ENCODE results near the gene HTRA1. TPM values are rescaled to one million over a fixed set of nuclear protein-coding genes. Genes with fewer than 3 reads are reported as not detected.

Gene HTRA1
- total RNA-seq, 1 donor from 2014 or later = not detected

- DNase-seq (no peak), ATAC-seq (ENCODE audit: low read depth) (no peak)
- ChIA-PET POLR2A (interaction anchor here (1.3 kb wide), 1 partner anchor 52 kb away, joined by 3 read pairs; the partner anchor contains the start of gene PLEKHA1), CTCF (no interaction called here)
- TF ChIP-seq CTCF (IDR thresholded peaks at IDR 0.05) = no peak
- Mint-ChIP-seq H3K27me3 (no peaks in the 10 kb centered on the region), H3K36me3 (ENCODE audit: low read depth) (peaks cover 50% of the 10 kb centered on the region), H3K4me3 (peak overlapping the region; percentile 17), H3K27ac (peak overlapping the region; percentile 46), H3K9me3 (no peaks in the 10 kb centered on the region), H3K4me1 (peaks cover 55% of the 10 kb centered on the region)
- intact Hi-C loops (cut with micrococcal nuclease) = no loop called here
Measured at GRCh38 chr10:122426829-122427228, 34.5 kb upstream of the HTRA1 start.

- Mint-ChIP-seq H3K4me3 (peak overlapping the region; percentile 17), H3K36me3 (ENCODE audit: low read depth) (peaks cover 49% of the 10 kb centered on the region), H3K9me3 (no peaks in the 10 kb centered on the region), H3K27ac (peak overlapping the region; percentile 46), H3K27me3 (no peaks in the 10 kb centered on the region), H3K4me1 (peaks cover 50% of the 10 kb centered on the region)
- ChIA-PET POLR2A (interaction anchor here (1.3 kb wide), 1 partner anchor 53 kb away, joined by 3 read pairs; the partner anchor contains the start of gene PLEKHA1), CTCF (no interaction called here)
- ATAC-seq (ENCODE audit: low read depth) (peak; percentile 25), DNase-seq (no peak)
- intact Hi-C loops (cut with micrococcal nuclease) = no loop called here
- TF ChIP-seq CTCF (IDR thresholded peaks at IDR 0.05) = no peak
Measured at GRCh38 chr10:122427280-122427679, 34.1 kb upstream of the HTRA1 start.

GRCh38 chr10:122435212-122435827 is 26.0 kb upstream of the HTRA1 start:
- ChIA-PET CTCF (interaction anchor here (0.8 to 4.3 kb wide), 20 partner anchors 14 to 167 kb away, joined by 3 to 89 read pairs (median 5); partner anchors contain the start of gene PLEKHA1), POLR2A (interaction anchor here (1.2 kb wide), 1 partner anchor 137 kb away, joined by 5 read pairs; no protein-coding TSS in a partner anchor)
- H3K4me3 Mint-ChIP-seq = no peak overlapping the region
- peaks cover 4% of the 10 kb centered on the region for H3K4me1 Mint-ChIP-seq
- DNase-seq (no peak), ATAC-seq (ENCODE audit: low read depth) (no peak)
- H3K27ac Mint-ChIP-seq = no peak overlapping the region
- intact Hi-C loops (cut with micrococcal nuclease) = loop anchor here (1.0 to 10.0 kb wide), 6 partner anchors 93 to 1491 kb away; no protein-coding TSS in a partner anchor
- no peaks in the 10 kb centered on the region for H3K27me3 Mint-ChIP-seq
- peak; percentile 76 for TF ChIP-seq CTCF (IDR thresholded peaks at IDR 0.05)
- H3K36me3 Mint-ChIP-seq (ENCODE audit: low read depth) = peaks cover 22% of the 10 kb centered on the region
- H3K9me3 Mint-ChIP-seq = peaks cover 1% of the 10 kb centered on the region

- intact Hi-C loops (cut with micrococcal nuclease) = no loop called here
- CTCF ChIA-PET = interaction anchor here (0.8 kb wide), 1 partner anchor 143 kb away, joined by 3 read pairs; no protein-coding TSS in a partner anchor
Measured at GRCh38 chr10:122441961-122442360, 19.4 kb upstream of the HTRA1 start.

More at GRCh38 chr10:122441961-122442360, 19.4 kb upstream of the HTRA1 start:
- peaks cover 3% of the 10 kb centered on the region for H3K9me3 Mint-ChIP-seq
- POLR2A ChIA-PET = no interaction called here
- no peak overlapping the region for H3K4me3 Mint-ChIP-seq
- H3K36me3 Mint-ChIP-seq (ENCODE audit: low read depth) = no peaks in the 10 kb centered on the region
- H3K4me1 Mint-ChIP-seq = no peaks in the 10 kb centered on the region
- DNase-seq (no peak), ATAC-seq (ENCODE audit: low read depth) (no peak)
- H3K27me3 Mint-ChIP-seq = peaks cover 4% of the 10 kb centered on the region
- no peak overlapping the region for H3K27ac Mint-ChIP-seq
- TF ChIP-seq CTCF (IDR thresholded peaks at IDR 0.05) = no peak

Data from activated B cell treated with CpG ODN at 0.5 μM for 24 hours (primary cell).